ENCODE measurements around the gene YES1.
A peak's percentile ranks its signal among the peaks of the same experiment; 100 is the strongest.
"Not testable (repeated sequence)": the region's sequence is repeated elsewhere in the genome, so short reads cannot be mapped to it uniquely, and the experiment has no call there.

YES1 gene

GRCh38 chr18:778194-778927 is 33.7 kb downstream of the YES1 start:
- peak; percentile 11 for DNase-seq

- DNase-seq: no peak
Observed at GRCh38 chr18:777021-777420, 35.0 kb downstream of the YES1 start.

GRCh38 chr18:776044-776443 is 36.0 kb downstream of the YES1 start:
- not testable (repeated sequence) for DNase-seq

GRCh38 chr18:774811-775210 is 37.2 kb downstream of the YES1 start:
- DNase-seq: no peak

GRCh38 chr18:773980-774624 is 37.9 kb downstream of the YES1 start:
- no peak for DNase-seq

GRCh38 chr18:770583-770961 is 41.5 kb downstream of the YES1 start:
- DNase-seq: no peak

GRCh38 chr18:767961-768360 is 44.1 kb downstream of the YES1 start:
- no peak for DNase-seq

GRCh38 chr18:767084-767882 is 44.8 kb downstream of the YES1 start:
- DNase-seq: no peak

GRCh38 chr18:766550-766860 is 45.5 kb downstream of the YES1 start:
- DNase-seq: no peak

GRCh38 chr18:765764-766549 is 46.1 kb downstream of the YES1 start:
- DNase-seq: no peak

- DNase-seq: not testable (repeated sequence)
Observed at GRCh38 chr18:759864-760263, 52.2 kb downstream of the YES1 start.

- DNase-seq: peak; percentile 92
Observed at GRCh38 chr18:755506-755905, 56.5 kb downstream of the YES1 start.

- DNase-seq: no peak
Observed at GRCh38 chr18:754656-755055, 57.4 kb downstream of the YES1 start.

GRCh38 chr18:750456-750855 is 61.6 kb downstream of the YES1 start:
- no peak for DNase-seq

- no peak for DNase-seq
Observed at GRCh38 chr18:744832-745597, 67.0 kb downstream of the YES1 start.

- DNase-seq: peak; percentile 74
Observed at GRCh38 chr18:741931-742512, 70.0 kb downstream of the YES1 start.

GRCh38 chr18:732371-732770 is 79.7 kb downstream of the YES1 start:
- peak; percentile 85 for DNase-seq

- peak; percentile 93 for DNase-seq
Observed at GRCh38 chr18:731185-731584, 80.9 kb downstream of the YES1 start.

- DNase-seq: no peak
Observed at GRCh38 chr18:730692-731091, 81.3 kb downstream of the YES1 start.

- DNase-seq: peak; percentile 63
Observed at GRCh38 chr18:730120-730519, 81.9 kb downstream of the YES1 start.

- no peak for DNase-seq
Observed at GRCh38 chr18:725646-726045, 86.4 kb downstream of the YES1 start.

- no peak for DNase-seq
Observed at GRCh38 chr18:723541-724080, 88.4 kb downstream of the YES1 start.
